Nephron progenitor cell (in vitro differentiated cells): ENCODE results near the gene PRKCE.

ENCODE experiments used
- DNase-seq: peaks from one replicate; pipeline ENCODE4 v3.0.0; 2021
- H3K27ac Mint-ChIP-seq: 2 replicates; pipeline ENCODE4 v1.8.0; 2021; ENCODE audit warnings: mild to moderate bottlenecking, moderate library complexity, mixed read lengths
- H3K27me3 Mint-ChIP-seq: 2 replicates; pipeline ENCODE4 v1.8.0; 2021; ENCODE audit warnings: mild to moderate bottlenecking, low read depth, mixed read lengths; ENCODE audit not compliant: poor library complexity
- H3K36me3 Mint-ChIP-seq: 2 replicates; pipeline ENCODE4 v1.8.0; 2021; ENCODE audit warnings: low read depth, mixed read lengths
- H3K4me1 Mint-ChIP-seq: 2 replicates; pipeline ENCODE4 v1.8.0; 2021; ENCODE audit warnings: mixed read lengths
- H3K4me3 Mint-ChIP-seq: 2 replicates; pipeline ENCODE4 v1.8.0; 2021; ENCODE audit warnings: mild to moderate bottlenecking, moderate library complexity, mixed read lengths
- H3K9me3 Mint-ChIP-seq: 2 replicates; pipeline ENCODE4 v1.8.0; 2021; ENCODE audit warnings: mild to moderate bottlenecking, moderate library complexity, mixed read lengths
- CTCF ChIP-seq: fragments of 200-600 bp; sonication (generic); IDR thresholded peaks from 2 replicates; pipeline ENCODE4 v1.5.0; 2021; ENCODE audit warnings: antibody characterized with exemption

Gene PRKCE

DNA sequence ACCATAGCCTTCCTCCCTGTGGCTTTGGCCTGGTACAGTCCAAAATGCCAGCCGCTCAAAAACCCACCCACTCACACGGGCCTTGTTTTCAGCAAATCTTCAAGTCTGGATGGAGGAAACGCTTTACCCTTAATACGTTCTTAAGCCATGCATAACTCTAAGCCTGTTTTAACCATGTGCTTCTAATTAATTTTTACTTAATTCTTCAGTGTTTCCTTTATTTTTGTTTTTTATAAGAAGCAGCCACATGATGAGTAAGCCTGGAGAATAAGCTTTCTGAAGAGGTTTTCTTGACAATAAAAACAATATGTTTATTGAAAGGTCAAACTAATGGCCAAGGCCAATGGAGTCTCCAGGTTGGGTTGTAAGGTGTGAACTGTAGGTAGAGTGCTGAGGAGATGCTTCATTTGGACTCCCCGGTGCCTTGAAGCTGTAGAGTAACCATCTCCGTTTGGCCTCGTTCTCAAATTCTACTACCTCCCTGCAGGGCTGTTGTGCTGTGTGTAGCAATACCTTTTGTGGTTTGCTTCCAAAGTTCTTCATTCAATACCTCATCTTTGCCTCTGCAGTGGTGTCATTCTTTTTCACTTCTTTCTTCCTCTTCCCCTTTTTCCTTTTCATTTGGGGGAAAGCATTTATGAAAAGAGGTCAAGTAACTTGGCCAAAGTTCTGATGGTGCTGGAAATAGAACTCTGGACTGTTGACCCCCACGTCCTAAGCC is 113.7 kb downstream of the PRKCE start:
- Mint-ChIP-seq H3K9me3 (no peaks in the 10 kb centered on the region), H3K4me3 (no peak overlapping the region), H3K4me1 (peaks cover 9% of the 10 kb centered on the region), H3K27me3 (peaks cover 2% of the 10 kb centered on the region), H3K36me3 (no peaks in the 10 kb centered on the region), H3K27ac (no peak overlapping the region)
- DNase-seq: no peak
- no peak for TF ChIP-seq CTCF

DNA sequence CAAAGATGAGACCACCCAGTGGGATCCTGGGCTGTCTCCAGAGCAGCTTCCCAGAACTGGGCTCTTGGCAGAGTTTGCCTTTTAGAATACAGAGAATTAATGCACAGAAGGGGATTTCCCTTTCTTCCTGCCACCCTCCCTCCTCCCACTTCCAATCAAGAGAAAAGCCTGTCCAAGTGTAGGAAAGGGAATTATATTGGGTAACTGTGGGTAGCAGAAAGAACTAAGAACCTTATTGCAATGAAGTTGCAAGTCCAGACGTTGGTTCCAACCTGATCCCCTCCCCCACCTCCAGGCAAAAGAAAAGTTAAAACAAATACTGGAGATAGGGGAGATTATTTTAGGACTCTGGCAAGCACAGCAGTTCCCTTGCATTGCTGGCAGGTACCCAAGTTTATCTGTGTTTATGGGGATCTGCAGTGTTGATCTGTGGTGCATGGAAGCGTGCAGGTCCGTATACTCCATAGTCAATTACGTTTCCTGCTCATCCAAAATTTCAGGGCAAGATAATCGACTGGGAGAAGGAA is 114.3 kb downstream of the PRKCE start:
- H3K4me1 Mint-ChIP-seq: peaks cover 9% of the 10 kb centered on the region
- no peak for DNase-seq
- H3K36me3 Mint-ChIP-seq: no peaks in the 10 kb centered on the region
- H3K9me3 Mint-ChIP-seq: no peaks in the 10 kb centered on the region
- TF ChIP-seq CTCF: no peak
- no peak overlapping the region for H3K4me3 Mint-ChIP-seq
- H3K27me3 Mint-ChIP-seq: peaks cover 2% of the 10 kb centered on the region
- peak overlapping the region; percentile 48 for H3K27ac Mint-ChIP-seq

- Mint-ChIP-seq H3K27me3 (peaks cover 3% of the 10 kb centered on the region), H3K4me1 (peaks cover 12% of the 10 kb centered on the region), H3K9me3 (no peaks in the 10 kb centered on the region), H3K27ac (no peak overlapping the region), H3K4me3 (no peak overlapping the region), H3K36me3 (no peaks in the 10 kb centered on the region)
- DNase-seq: no peak
- no peak for TF ChIP-seq CTCF
Observed at GRCh38 chr2:45768208-45768607, 116.7 kb downstream of the PRKCE start.

DNA sequence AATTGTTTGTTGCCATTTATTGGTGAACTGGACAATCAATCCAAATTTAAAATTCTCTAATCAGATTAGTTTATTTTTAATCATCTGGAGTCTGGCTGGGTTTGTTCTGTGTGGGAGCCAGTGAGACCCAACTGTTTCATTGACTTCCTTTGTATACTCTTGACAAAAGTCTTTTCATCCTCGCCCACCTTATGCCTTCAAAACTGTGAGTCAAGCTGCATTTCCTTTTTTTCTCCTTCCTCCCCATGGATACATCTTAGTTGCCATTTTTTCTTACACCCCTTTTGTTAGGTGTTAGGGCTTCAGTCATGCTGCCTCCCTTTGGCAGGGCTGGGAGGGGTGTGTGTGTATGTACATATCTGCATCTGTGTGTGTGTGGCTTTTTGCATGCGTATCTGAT is 117.6 kb downstream of the PRKCE start:
- H3K27me3 Mint-ChIP-seq: peaks cover 3% of the 10 kb centered on the region
- no peak for TF ChIP-seq CTCF
- H3K36me3 Mint-ChIP-seq: no peaks in the 10 kb centered on the region
- H3K9me3 Mint-ChIP-seq: no peaks in the 10 kb centered on the region
- peaks cover 12% of the 10 kb centered on the region for H3K4me1 Mint-ChIP-seq
- H3K27ac Mint-ChIP-seq: no peak overlapping the region
- H3K4me3 Mint-ChIP-seq: no peak overlapping the region
- DNase-seq: no peak

DNA sequence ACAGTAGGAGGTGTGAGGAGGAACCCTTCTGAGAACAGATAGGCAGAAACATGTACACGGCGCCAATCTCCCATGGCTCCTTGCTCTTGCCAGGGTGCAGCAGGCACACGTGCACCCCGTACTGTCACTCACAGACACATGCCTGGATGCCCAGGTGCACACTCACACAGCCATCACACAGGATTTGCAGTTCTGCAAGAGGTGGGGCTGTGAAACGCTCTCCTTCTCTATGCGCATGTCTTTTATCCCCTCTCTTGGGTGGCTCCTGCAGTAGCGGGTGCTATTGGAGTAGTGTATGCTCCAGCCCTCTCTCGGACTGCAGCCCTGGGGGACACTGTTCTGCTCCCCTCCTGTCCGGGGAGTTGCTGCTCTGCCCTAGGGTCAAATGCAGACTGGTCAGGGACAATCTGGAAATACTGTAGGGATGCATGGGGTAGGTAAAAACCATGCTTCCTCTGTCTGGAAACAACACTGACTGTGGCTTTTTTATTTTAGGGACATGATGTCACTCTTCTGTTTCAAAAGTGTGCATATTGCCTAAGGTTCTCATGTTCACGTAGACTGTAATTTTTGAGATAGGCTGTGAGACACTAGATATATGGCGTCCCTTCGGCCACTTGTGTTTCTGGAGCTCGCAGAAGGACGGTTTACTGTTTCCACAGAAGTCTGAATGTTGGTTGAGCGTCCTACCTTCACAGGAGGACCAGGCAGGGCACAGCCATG is 118.5 kb downstream of the PRKCE start:
- Mint-ChIP-seq H3K4me3 (no peak overlapping the region), H3K27me3 (peaks cover 3% of the 10 kb centered on the region), H3K9me3 (no peaks in the 10 kb centered on the region), H3K27ac (no peak overlapping the region), H3K36me3 (no peaks in the 10 kb centered on the region), H3K4me1 (peaks cover 20% of the 10 kb centered on the region)
- no peak for DNase-seq
- TF ChIP-seq CTCF: no peak
